ENCODE measurements around the gene PLCXD1.

DNA sequence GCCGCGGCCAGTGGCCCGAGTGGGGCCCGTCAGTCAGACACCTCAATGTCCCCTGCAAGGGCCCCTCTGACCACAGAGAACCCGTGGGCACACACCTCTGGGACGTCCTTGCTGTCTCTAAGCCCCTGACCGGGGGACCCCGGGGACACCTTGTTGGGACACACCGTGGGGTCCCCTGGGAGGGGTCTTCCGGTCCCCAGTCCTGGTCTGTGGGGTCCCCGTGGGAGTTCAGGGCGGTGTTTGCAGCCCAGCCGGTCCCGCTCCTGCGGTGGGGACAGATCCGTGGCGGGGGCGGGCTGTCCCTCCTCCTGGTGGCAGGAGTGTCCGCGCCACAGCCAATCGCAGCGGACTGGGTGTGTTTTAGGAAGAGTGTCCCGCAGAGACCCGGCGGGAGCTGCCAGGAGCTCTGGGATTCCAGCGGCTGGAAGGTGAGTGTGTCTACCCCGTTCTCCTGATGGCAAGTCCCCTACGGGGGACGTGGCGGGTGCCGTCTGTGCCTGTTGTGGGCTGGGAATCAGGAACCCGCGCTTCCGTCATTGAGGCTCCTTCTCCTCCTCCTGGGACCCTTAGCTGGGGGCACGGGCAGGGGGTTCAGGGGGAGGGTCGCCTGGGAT is 5.1 kb upstream of the PLCXD1 start:
- no peak for TF ChIP-seq SREBF2 (IDR thresholded peaks at IDR 0.05)
- no peak for TF ChIP-seq CTCF (IDR thresholded peaks at IDR 0.05)
- TF ChIP-seq, protein P1, sequence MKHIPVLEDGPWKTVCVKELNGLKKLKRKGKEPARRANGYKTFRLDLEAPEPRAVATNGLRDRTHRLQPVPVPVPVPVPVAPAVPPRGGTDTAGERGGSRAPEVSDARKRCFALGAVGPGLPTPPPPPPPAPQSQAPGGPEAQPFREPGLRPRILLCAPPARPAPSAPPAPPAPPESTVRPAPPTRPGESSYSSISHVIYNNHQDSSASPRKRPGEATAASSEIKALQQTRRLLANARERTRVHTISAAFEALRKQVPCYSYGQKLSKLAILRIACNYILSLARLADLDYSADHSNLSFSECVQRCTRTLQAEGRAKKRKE (CRISPR knock-in tag; IDR thresholded peaks at IDR 0.05; ENCODE audit: low read depth), result no peak
- TF ChIP-seq POLR2A (IDR thresholded peaks at IDR 0.05; ENCODE audit: low read length), result peak; percentile 89
- no peak for TF ChIP-seq EP300 (IDR thresholded peaks at IDR 0.05)
- no peak for TF ChIP-seq USF2 (IDR thresholded peaks at IDR 0.05)
- no peak for TF ChIP-seq MAFK (IDR thresholded peaks at IDR 0.05; ENCODE audit: partially characterized antibody)
- TF ChIP-seq, protein P2, sequence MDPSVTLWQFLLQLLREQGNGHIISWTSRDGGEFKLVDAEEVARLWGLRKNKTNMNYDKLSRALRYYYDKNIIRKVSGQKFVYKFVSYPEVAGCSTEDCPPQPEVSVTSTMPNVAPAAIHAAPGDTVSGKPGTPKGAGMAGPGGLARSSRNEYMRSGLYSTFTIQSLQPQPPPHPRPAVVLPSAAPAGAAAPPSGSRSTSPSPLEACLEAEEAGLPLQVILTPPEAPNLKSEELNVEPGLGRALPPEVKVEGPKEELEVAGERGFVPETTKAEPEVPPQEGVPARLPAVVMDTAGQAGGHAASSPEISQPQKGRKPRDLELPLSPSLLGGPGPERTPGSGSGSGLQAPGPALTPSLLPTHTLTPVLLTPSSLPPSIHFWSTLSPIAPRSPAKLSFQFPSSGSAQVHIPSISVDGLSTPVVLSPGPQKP (IDR thresholded peaks at IDR 0.05; ENCODE audit: low read depth, low read length), result no peak
- no peak for TF ChIP-seq CEBPB (IDR thresholded peaks at IDR 0.05)
- TF ChIP-seq, protein P3, sequence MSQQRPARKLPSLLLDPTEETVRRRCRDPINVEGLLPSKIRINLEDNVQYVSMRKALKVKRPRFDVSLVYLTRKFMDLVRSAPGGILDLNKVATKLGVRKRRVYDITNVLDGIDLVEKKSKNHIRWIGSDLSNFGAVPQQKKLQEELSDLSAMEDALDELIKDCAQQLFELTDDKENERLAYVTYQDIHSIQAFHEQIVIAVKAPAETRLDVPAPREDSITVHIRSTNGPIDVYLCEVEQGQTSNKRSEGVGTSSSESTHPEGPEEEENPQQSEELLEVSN (IDR thresholded peaks at IDR 0.05; ENCODE audit: borderline replicate concordance, low read depth), result no peak
- TF ChIP-seq MAZ (IDR thresholded peaks at IDR 0.05; ENCODE audit: borderline replicate concordance, low read depth, low read length), result no peak
- TF ChIP-seq CHD4 (IDR thresholded peaks at IDR 0.05; ENCODE audit: borderline replicate concordance), result no peak
- no peak for TF ChIP-seq MYC (IDR thresholded peaks at IDR 0.05; ENCODE audit: borderline replicate concordance, low read length)
- TF ChIP-seq PHF8 (IDR thresholded peaks at IDR 0.05; ENCODE audit: borderline replicate concordance, low read depth), result no peak

Data from A549 (cell line).